Lower lobe of right lung (tissue), 2 donors: ENCODE data around the gene ITSN2. TPM values are rescaled to one million over a fixed set of nuclear protein-coding genes. Genes with fewer than 3 reads are reported as not detected.

Source experiments
- ATAC-seq, 2 donors: fragments of 200-7000 bp; cut with Tn5 transposase; one replicate each; pipeline ENCODE4 v1.9.1; 2020 to 2022; ENCODE audit warnings: mild to moderate bottlenecking in 2 of 2, moderate library complexity in 2 of 2
- DNase-seq: peaks from one replicate; pipeline ENCODE4 v3.0.0-alpha.2; 2020
- H3K27ac ChIP-seq: fragments of 200-600 bp; one replicate; pipeline ENCODE4 v1.8.0; 2022
- H3K27me3 ChIP-seq: fragments of 200-600 bp; one replicate; pipeline ENCODE4 v1.8.0; 2022; ENCODE audit warnings: low read depth
- H3K36me3 ChIP-seq: fragments of 200-600 bp; one replicate; pipeline ENCODE4 v1.8.0; 2022; ENCODE audit warnings: mild to moderate bottlenecking
- H3K4me1 ChIP-seq: fragments of 200-600 bp; one replicate; pipeline ENCODE4 v1.8.0; 2022
- H3K4me3 ChIP-seq: fragments of 200-600 bp; one replicate; pipeline ENCODE4 v1.8.0; 2022; ENCODE audit warnings: mild to moderate bottlenecking
- H3K9me3 ChIP-seq: fragments of 200-600 bp; one replicate; pipeline ENCODE4 v1.8.0; 2022
- intact Hi-C: fragments of 100-400 bp; cut with DNase I; formaldehyde crosslinking; loops from one replicate; pipeline ENCODE4 v1.11.0; 2022
- total RNA-seq: library from RNA; stranded (reverse); fragmentation: NEBNext Ultra II Directional; extraction: Animal tissue kit (Norgen Biotek cat#: 25700); gene quantifications from one replicate; pipeline ENCODE4 v1.2.1, GENCODE V29; 2021
- TF ChIP-seq, protein P1 (sequence below): fragments of 200-600 bp; IDR thresholded peaks from one replicate; pipeline ENCODE4 v1.8.0; 2022; ENCODE audit warnings: antibody characterized with exemption, mild to moderate bottlenecking
- donor health status: DM: no; HTN: yes; CAD: no; lungs with severe emphysema.

Gene ITSN2
- total RNA-seq, 1 donor from 2014 or later = 92.8 TPM

DNA sequence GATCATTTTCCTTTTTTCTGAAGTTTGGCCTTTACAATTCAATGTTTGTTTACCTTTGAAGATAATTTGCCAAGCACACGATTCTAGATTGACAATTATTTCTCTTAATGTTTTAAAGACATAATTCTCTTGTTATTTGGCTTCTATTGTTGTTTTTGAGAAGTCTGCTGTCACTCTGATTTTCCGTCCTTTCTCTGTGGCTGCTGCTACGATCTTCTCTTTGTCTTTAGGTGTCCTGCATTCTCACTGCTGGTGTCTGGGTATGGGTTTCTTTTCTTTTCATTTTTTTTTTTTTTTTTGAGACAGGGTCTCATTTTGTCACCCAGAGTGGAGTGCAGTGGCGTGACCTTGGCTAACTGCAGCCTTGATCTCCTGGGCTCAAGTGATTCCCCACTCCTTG is 200.6 kb downstream of the ITSN2 start:
- no peak for ATAC-seq
- Histone ChIP-seq H3K27ac (no peak overlapping the region), H3K4me3 (no peak overlapping the region), H3K27me3 (no peaks in the 10 kb centered on the region), H3K36me3 (peaks cover 7% of the 10 kb centered on the region), H3K4me1 (no peaks in the 10 kb centered on the region), H3K9me3 (no peaks in the 10 kb centered on the region)
- DNase-seq = no peak
- intact Hi-C loops = no loop called here
- TF ChIP-seq, protein P1, sequence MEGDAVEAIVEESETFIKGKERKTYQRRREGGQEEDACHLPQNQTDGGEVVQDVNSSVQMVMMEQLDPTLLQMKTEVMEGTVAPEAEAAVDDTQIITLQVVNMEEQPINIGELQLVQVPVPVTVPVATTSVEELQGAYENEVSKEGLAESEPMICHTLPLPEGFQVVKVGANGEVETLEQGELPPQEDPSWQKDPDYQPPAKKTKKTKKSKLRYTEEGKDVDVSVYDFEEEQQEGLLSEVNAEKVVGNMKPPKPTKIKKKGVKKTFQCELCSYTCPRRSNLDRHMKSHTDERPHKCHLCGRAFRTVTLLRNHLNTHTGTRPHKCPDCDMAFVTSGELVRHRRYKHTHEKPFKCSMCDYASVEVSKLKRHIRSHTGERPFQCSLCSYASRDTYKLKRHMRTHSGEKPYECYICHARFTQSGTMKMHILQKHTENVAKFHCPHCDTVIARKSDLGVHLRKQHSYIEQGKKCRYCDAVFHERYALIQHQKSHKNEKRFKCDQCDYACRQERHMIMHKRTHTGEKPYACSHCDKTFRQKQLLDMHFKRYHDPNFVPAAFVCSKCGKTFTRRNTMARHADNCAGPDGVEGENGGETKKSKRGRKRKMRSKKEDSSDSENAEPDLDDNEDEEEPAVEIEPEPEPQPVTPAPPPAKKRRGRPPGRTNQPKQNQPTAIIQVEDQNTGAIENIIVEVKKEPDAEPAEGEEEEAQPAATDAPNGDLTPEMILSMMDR = no peak

DNA sequence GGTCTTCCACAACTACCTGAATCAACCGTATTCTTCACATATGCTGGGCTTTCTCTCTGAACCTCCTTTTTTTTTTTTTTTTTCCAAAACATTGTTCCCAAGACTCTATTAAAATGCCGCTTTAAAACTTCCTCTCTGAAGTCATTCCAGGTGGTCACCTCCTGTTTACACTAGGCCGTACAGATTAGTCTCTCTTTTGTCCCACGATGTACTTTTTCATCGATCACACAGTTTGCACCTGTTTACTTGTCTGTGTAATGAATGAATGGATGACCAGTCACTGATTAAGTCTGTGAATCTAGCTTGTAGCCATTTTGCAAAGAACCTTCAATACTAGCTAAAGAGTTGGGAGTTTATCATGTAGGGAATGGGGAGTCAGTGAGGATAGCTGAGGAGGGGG is 202.2 kb downstream of the ITSN2 start:
- no peak overlapping the region for H3K4me3 ChIP-seq
- H3K27ac ChIP-seq = no peak overlapping the region
- H3K36me3 ChIP-seq = peaks cover 13% of the 10 kb centered on the region
- no peaks in the 10 kb centered on the region for H3K27me3 ChIP-seq
- DNase-seq (no peak), ATAC-seq (no peak)
- TF ChIP-seq, protein P1 = no peak
- H3K4me1 ChIP-seq = no peaks in the 10 kb centered on the region
- intact Hi-C loops = no loop called here
- H3K9me3 ChIP-seq = no peaks in the 10 kb centered on the region

DNA sequence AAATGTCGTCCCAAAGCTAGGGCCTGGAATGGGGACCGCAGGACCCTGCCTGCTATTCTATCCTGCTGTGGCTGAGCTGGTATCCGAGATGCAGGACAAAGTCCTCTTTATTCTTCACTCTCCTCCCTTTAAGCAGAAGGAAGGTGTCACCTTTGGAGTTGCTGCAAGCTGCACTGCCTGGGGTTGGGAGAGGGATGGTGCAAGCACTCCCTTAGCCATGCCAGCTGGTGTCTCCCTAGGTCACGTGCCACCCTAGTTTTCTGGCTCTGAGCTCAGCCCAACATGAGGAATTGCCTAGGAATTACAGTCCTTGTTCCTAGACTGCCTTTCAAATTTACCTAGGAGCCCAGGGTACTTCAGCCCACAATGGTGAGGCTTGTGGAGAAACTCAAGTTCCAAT is 206.9 kb downstream of the ITSN2 start:
- H3K4me1 ChIP-seq = no peaks in the 10 kb centered on the region
- H3K27me3 ChIP-seq = no peaks in the 10 kb centered on the region
- H3K9me3 ChIP-seq = no peaks in the 10 kb centered on the region
- peaks cover 22% of the 10 kb centered on the region for H3K36me3 ChIP-seq
- ATAC-seq (no peak), DNase-seq (no peak)
- intact Hi-C loops = no loop called here
- TF ChIP-seq, protein P1 = no peak
- no peak overlapping the region for H3K27ac ChIP-seq
- H3K4me3 ChIP-seq = no peak overlapping the region

Other genes starting within 250 kb of the ITSN2 start
- 1.7 TPM for gene PFN4, start 237.2 kb downstream of the ITSN2 start, total RNA-seq
- gene FAM228B, start 237.1 kb downstream of the ITSN2 start, total RNA-seq = 25.4 TPM
- 0.89 TPM for gene FAM228A, start 185.5 kb downstream of the ITSN2 start, total RNA-seq
- 48.3 TPM for gene NCOA1, start 130.7 kb upstream of the ITSN2 start, total RNA-seq